Endothelial cell (in vitro differentiated cells): ENCODE results near the gene ZBTB37. TPM values are rescaled to one million over a fixed set of nuclear protein-coding genes. Genes with fewer than 3 reads are reported as not detected.

Source experiments
- DNase-seq: peaks from one replicate; pipeline ENCODE4 v3.0.0; 2021; ENCODE audit warnings: low spot score
- H3K27ac Mint-ChIP-seq: one replicate; pipeline ENCODE4 v1.8.0; 2021; ENCODE audit warnings: mixed read lengths, inconsistent platforms; ENCODE audit not compliant: unreplicated experiment
- H3K27me3 Mint-ChIP-seq: one replicate; pipeline ENCODE4 v1.8.0; 2021; ENCODE audit warnings: mild to moderate bottlenecking, moderate library complexity, mixed read lengths, inconsistent platforms; ENCODE audit not compliant: unreplicated experiment
- H3K36me3 Mint-ChIP-seq: one replicate; pipeline ENCODE4 v1.8.0; 2021; ENCODE audit warnings: mild to moderate bottlenecking, low read depth, mixed read lengths, inconsistent platforms; ENCODE audit not compliant: unreplicated experiment
- H3K4me1 Mint-ChIP-seq: one replicate; pipeline ENCODE4 v1.8.0; 2021; ENCODE audit warnings: mild to moderate bottlenecking, mixed read lengths, inconsistent platforms; ENCODE audit not compliant: unreplicated experiment
- H3K4me3 Mint-ChIP-seq: one replicate; pipeline ENCODE4 v1.8.0; 2021; ENCODE audit warnings: mild to moderate bottlenecking, mixed read lengths, inconsistent platforms; ENCODE audit not compliant: unreplicated experiment
- H3K9me3 Mint-ChIP-seq: one replicate; pipeline ENCODE4 v1.8.0; 2021; ENCODE audit warnings: mixed read lengths, inconsistent platforms; ENCODE audit not compliant: unreplicated experiment
- CTCF ChIP-seq: fragments of 200-600 bp; sonication (generic); IDR thresholded peaks from one replicate; pipeline ENCODE4 v1.5.0; 2021; ENCODE audit warnings: antibody characterized with exemption; ENCODE audit not compliant: unreplicated experiment
- total RNA-seq: library from RNA; stranded (reverse); fragmentation: NEBNext Ultra II Directional; extraction: Animal tissue kit (Norgen Biotek cat#: 25700); gene quantifications from one replicate; pipeline ENCODE4 v1.2.1, GENCODE V29; 2021; ENCODE audit not compliant: unreplicated experiment

The ZBTB37 gene
- total RNA-seq, 1 donor from 2014 or later = 10.1 TPM

- Mint-ChIP-seq H3K4me3 (no peak overlapping the region), H3K9me3 (no peaks in the 10 kb centered on the region), H3K27me3 (peaks cover 1% of the 10 kb centered on the region), H3K4me1 (peaks cover 10% of the 10 kb centered on the region), H3K36me3 (no peaks in the 10 kb centered on the region), H3K27ac (no peak overlapping the region)
- TF ChIP-seq CTCF = no peak
- DNase-seq = no peak
Measured at GRCh38 chr1:173900992-173901391, 32.8 kb downstream of the ZBTB37 start.

- Mint-ChIP-seq H3K4me3 (no peak overlapping the region), H3K4me1 (peaks cover 12% of the 10 kb centered on the region), H3K9me3 (no peaks in the 10 kb centered on the region), H3K27ac (no peak overlapping the region), H3K36me3 (no peaks in the 10 kb centered on the region), H3K27me3 (peaks cover 1% of the 10 kb centered on the region)
- TF ChIP-seq CTCF = no peak
- no peak for DNase-seq
Measured at GRCh38 chr1:173903827-173904531, 35.8 kb downstream of the ZBTB37 start.

GRCh38 chr1:173913111-173913510 lies 44.9 kb downstream of the ZBTB37 start:
- Mint-ChIP-seq H3K9me3 (no peaks in the 10 kb centered on the region), H3K27ac (no peak overlapping the region), H3K36me3 (peaks cover 11% of the 10 kb centered on the region), H3K4me1 (no peaks in the 10 kb centered on the region), H3K4me3 (no peak overlapping the region), H3K27me3 (peaks cover 10% of the 10 kb centered on the region)
- TF ChIP-seq CTCF = no peak
- no peak for DNase-seq

GRCh38 chr1:173914366-173914871 lies 46.2 kb downstream of the ZBTB37 start:
- peak; percentile 79 for TF ChIP-seq CTCF
- Mint-ChIP-seq H3K4me1 (peaks cover 5% of the 10 kb centered on the region), H3K27me3 (peaks cover 10% of the 10 kb centered on the region), H3K36me3 (peaks cover 11% of the 10 kb centered on the region), H3K4me3 (no peak overlapping the region), H3K9me3 (no peaks in the 10 kb centered on the region), H3K27ac (no peak overlapping the region)
- DNase-seq = peak; percentile 43

- H3K27me3 Mint-ChIP-seq = peaks cover 9% of the 10 kb centered on the region
- H3K4me1 Mint-ChIP-seq = peaks cover 5% of the 10 kb centered on the region
- TF ChIP-seq CTCF = no peak
- H3K36me3 Mint-ChIP-seq = peaks cover 4% of the 10 kb centered on the region
- no peak for DNase-seq
- H3K4me3 Mint-ChIP-seq = no peak overlapping the region
- H3K27ac Mint-ChIP-seq = peak overlapping the region; percentile 49
- H3K9me3 Mint-ChIP-seq = no peaks in the 10 kb centered on the region
Measured at GRCh38 chr1:173915596-173915995, 47.4 kb downstream of the ZBTB37 start.
